Left lung (tissue), 10 donors: ENCODE measurements around the gene RBM20. TPM values are rescaled to one million over a fixed set of nuclear protein-coding genes. Genes with fewer than 3 reads are reported as not detected.

Source experiments
- ATAC-seq: fragments of 200-7000 bp; cut with Tn5 transposase; one replicate; pipeline ENCODE4 v1.9.1; 2020; ENCODE audit warnings: moderate library complexity
- DNase-seq, 4 donors: peaks; one replicate each; pipeline ENCODE4 v3.0.0-alpha.2; 2013 to 2020
- H3K27ac ChIP-seq, 2 donors: fragments of 200-600 bp; sonication (generic) in 1 of 2; one replicate each; pipeline versions ENCODE4 v1.5.0 to v1.8.0; 2020 to 2021
- H3K27me3 ChIP-seq, 2 donors: fragments of 200-600 bp; sonication (generic) in 1 of 2; one replicate each; pipeline versions ENCODE4 v1.5.0 to v1.8.0; 2020 to 2021
- H3K36me3 ChIP-seq, 2 donors: fragments of 200-600 bp; sonication (generic) in 1 of 2; one replicate each; pipeline versions ENCODE4 v1.5.0 to v1.8.0; 2020 to 2021
- H3K4me1 ChIP-seq, 2 donors: fragments of 200-600 bp; one replicate each; pipeline ENCODE4 v1.8.0; 2021
- H3K4me3 ChIP-seq, 2 donors: fragments of 200-600 bp; sonication (generic) in 1 of 2; one replicate each; pipeline versions ENCODE4 v1.5.0 to v1.8.0; 2020 to 2021; ENCODE audit warnings: mild to moderate bottlenecking in 1 of 2
- H3K9me3 ChIP-seq, 2 donors: fragments of 200-600 bp; sonication (generic) in 1 of 2; one replicate each; pipeline versions ENCODE4 v1.5.0 to v1.8.0; 2020 to 2021
- intact Hi-C, 2 donors: fragments of 100-400 bp; cut with DNase I; formaldehyde crosslinking; loops; one replicate each; pipeline versions ENCODE4 v1.11.2 to v1.14.2; 2022
- polyA plus RNA-seq, 6 donors: library from polyadenylated mRNA; unstranded; fragments of 120-200 nt; gene quantifications; one replicate each; pipeline ENCODE4 v1.2.1, GENCODE V29; 2013; ENCODE audit not compliant: insufficient read length in 6 of 6
- total RNA-seq, 2 donors: library from RNA; stranded (reverse); fragmentation: NEBNext Ultra II Directional; extraction: Animal tissue kit (Norgen Biotek cat#: 25700); gene quantifications; one replicate each; pipeline ENCODE4 v1.2.1, GENCODE V29; 2021
- TF ChIP-seq, protein P1 (sequence below), 2 donors: fragments of 200-600 bp; sonication (generic) in 1 of 2; IDR thresholded peaks; one replicate each; pipeline versions ENCODE4 v1.5.0 to v1.8.0; 2021; ENCODE audit warnings: antibody characterized with exemption in 2 of 2
- donor health status: DM: no; HTN: yes; CAD: no.
- donor health status: DM: no; HTN: no; CAD: no.

Gene RBM20
- total and polyA plus RNA-seq, 8 donors = 0.55 to 1.8 (median 1.1) TPM

DNA sequence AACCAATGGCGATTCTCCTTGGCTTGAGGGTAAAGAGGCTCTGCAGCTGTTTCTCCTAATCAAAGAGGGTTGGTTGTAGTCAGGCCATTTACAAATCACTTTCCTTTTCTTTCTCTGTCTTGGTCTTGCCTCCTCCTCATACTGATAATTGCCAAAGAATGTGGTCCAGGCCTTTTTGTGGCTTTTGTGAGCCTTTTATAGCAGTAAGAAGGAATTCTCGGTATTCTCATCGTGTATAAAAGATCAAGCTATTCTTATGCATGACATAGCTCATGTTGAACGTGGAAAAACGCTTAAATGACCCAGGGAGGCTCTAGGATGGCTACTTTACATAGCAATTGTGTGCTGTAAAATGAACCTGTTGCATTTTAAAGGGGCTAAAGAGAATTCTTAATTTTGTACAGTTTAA lies 62.6 kb downstream of the RBM20 start:
- Histone ChIP-seq H3K9me3 (peaks cover 0 to 4% of the 10 kb centered on the region in 2 donors), H3K27ac (no peak overlapping the region), H3K36me3 (no peaks in the 10 kb centered on the region), H3K4me1 (no peaks in the 10 kb centered on the region), H3K4me3 (no peak overlapping the region), H3K27me3 (peaks cover 0 to 4% of the 10 kb centered on the region in 2 donors)
- DNase-seq = no peak
- ATAC-seq = no peak
- TF ChIP-seq, protein P1, sequence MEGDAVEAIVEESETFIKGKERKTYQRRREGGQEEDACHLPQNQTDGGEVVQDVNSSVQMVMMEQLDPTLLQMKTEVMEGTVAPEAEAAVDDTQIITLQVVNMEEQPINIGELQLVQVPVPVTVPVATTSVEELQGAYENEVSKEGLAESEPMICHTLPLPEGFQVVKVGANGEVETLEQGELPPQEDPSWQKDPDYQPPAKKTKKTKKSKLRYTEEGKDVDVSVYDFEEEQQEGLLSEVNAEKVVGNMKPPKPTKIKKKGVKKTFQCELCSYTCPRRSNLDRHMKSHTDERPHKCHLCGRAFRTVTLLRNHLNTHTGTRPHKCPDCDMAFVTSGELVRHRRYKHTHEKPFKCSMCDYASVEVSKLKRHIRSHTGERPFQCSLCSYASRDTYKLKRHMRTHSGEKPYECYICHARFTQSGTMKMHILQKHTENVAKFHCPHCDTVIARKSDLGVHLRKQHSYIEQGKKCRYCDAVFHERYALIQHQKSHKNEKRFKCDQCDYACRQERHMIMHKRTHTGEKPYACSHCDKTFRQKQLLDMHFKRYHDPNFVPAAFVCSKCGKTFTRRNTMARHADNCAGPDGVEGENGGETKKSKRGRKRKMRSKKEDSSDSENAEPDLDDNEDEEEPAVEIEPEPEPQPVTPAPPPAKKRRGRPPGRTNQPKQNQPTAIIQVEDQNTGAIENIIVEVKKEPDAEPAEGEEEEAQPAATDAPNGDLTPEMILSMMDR (IDR thresholded peaks at IDR 0.05) = no peak
- intact Hi-C loops = no loop called here

DNA sequence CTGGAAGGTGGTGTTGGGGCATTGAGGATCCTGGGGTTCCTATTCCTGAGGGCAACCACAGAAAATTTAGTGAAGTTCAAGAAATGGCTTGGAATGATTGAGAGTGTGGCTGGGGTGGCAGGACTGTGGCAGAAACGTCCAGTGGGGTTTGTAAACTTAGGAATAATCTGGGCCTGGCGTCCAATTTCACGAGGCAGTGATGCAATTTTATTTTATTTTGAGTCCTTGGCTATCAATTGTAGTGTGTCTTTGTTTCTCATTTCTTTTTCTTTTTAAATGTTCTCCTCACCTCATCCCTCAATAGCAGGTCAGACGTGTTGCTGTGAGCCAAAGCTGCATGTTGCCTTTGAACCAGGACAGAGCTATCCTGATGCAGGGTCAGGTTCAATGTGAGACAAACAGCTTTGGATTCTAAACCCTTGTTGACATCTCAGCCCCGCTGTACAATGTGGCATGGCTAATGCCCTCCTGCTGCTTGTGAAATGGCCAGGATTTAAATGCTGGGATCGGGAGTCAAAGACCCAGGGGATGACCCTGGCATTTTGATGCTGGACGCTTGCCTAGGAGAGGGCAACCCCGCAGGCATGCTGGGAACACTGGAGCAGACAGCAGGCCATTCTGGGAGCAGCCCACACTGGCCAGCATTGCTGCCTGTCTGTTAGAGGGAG lies 64.8 kb downstream of the RBM20 start:
- TF ChIP-seq, protein P1 (IDR thresholded peaks at IDR 0.05) = no peak

DNA sequence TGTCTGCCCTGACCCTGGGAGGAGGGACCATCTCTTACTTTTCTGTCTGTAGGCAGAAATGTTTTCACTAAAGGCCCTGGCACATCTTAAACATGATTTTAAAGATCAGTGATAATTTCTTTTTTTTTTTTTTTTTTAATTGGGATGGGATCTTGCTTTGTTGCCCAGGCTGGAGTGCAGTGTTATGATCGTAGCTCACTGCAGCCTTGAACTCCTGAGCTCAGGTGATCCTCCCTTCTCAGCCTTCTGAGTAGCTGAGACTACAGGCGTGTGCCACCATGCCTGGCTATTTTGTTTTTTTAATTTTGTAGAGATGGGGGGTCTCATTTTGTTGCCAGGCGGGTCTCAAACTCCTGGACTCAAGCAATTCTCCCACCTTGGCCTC lies 65.3 kb downstream of the RBM20 start:
- Histone ChIP-seq H3K36me3 (no peaks in the 10 kb centered on the region), H3K4me1 (no peaks in the 10 kb centered on the region), H3K27ac (no peak overlapping the region), H3K9me3 (no peaks in the 10 kb centered on the region), H3K4me3 (no peak overlapping the region), H3K27me3 (peaks cover 0 to 4% of the 10 kb centered on the region in 2 donors)
- intact Hi-C loops = no loop called here
- no peak for DNase-seq
- TF ChIP-seq, protein P1 (IDR thresholded peaks at IDR 0.05) = no peak
- ATAC-seq = no peak

More for the DNA sequence above, 64.8 kb downstream of the RBM20 start:
- H3K36me3 ChIP-seq = no peaks in the 10 kb centered on the region
- H3K27me3 ChIP-seq = peaks cover 0 to 4% of the 10 kb centered on the region in 2 donors
- peaks cover 0 to 4% of the 10 kb centered on the region in 2 donors for H3K9me3 ChIP-seq
- H3K4me1 ChIP-seq = no peaks in the 10 kb centered on the region
- intact Hi-C loops = no loop called here
- H3K27ac ChIP-seq = no peak overlapping the region
- no peak overlapping the region for H3K4me3 ChIP-seq
- DNase-seq (no peak), ATAC-seq (no peak)

DNA sequence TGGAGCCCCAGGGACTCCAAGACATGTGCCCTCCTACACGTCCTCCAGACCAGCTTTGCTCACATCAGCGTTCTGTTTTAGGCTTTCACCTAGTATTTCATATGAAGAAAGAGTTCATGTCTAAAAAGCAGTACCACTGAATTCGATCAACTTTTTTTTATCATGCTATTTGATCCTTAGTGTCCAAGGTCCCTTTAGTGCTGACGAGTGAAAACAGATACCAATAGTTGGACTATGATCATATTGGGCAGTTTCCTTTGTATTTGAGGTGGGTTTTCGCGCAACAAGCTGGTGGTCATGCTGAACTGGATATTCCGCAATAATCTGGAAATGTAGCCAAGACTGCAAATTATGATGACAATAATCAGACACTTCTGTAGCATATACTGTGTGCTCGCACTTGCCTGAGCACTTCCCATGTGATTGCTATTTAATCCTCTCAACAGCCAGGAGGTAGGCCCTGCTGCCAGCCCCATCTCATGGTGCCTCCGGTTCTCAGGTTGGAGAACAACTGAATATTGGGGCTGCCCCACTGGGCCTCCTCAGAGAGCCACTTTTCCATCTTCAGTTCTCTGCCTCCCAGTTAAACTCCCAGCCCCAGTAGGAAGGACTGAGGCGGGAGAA lies 65.9 kb downstream of the RBM20 start:
- TF ChIP-seq, protein P1 (IDR thresholded peaks at IDR 0.05) = no peak
- Histone ChIP-seq H3K27me3 (peaks cover 0 to 4% of the 10 kb centered on the region in 2 donors), H3K9me3 (no peaks in the 10 kb centered on the region), H3K4me1 (no peaks in the 10 kb centered on the region), H3K4me3 (no peak overlapping the region), H3K27ac (no peak overlapping the region), H3K36me3 (no peaks in the 10 kb centered on the region)
- ATAC-seq (no peak), DNase-seq (no peak)
- intact Hi-C loops = no loop called here

DNA sequence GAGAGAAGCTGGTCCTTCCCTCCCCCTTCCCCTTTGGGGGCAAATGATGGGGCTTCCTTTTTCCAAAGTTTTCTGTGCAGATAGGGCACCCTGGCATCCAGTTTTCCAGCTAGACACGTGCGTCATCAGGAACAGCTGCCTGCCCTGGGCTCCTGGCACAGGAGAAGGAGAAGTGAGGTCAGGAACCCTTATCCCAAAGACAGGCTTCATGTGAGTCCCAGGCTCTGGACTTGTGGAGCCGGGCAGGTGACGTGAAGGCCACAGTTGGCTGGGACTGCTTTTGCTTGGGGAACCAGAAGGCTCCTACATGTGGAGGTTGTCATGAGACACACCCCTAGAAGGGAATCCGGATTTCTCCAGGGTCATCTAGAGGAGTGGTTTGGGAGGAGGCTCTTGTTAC lies 66.5 kb downstream of the RBM20 start:
- Histone ChIP-seq H3K27ac (no peak overlapping the region), H3K9me3 (no peaks in the 10 kb centered on the region), H3K4me3 (no peak overlapping the region), H3K4me1 (no peaks in the 10 kb centered on the region), H3K36me3 (no peaks in the 10 kb centered on the region), H3K27me3 (peaks cover 0 to 4% of the 10 kb centered on the region in 2 donors)
- intact Hi-C loops = no loop called here
- TF ChIP-seq, protein P1 (IDR thresholded peaks at IDR 0.05) = no peak
- DNase-seq (no peak), ATAC-seq (no peak)
